Measurements from ENCODE around the gene PRKAA2. TPM values are rescaled to one million over a fixed set of nuclear protein-coding genes. Genes with fewer than 3 reads are reported as not detected.

PRKAA2 gene
- polyA plus RNA-seq, 3 donors, result not detected

GRCh38 chr1:56665384-56665783 is 20.3 kb downstream of the PRKAA2 start:
- no peaks in the 10 kb centered on the region for H3K4me1 Mint-ChIP-seq
- Histone ChIP-seq H3K9ac (ENCODE audit: insufficient read depth, low read length, poor library complexity, severe bottlenecking) (no peak overlapping the region), H3K36me3 (replicated peaks in 1 of 2; ENCODE audit: control insufficient read depth in 1 of 2, insufficient read depth in 2 of 2, low read length in 2 of 2) (no peaks in the 10 kb centered on the region), H3K4me2 (replicated peaks; ENCODE audit: extremely low read depth, low read length, poor library complexity, severe bottlenecking) (no peak overlapping the region), H3K4me1 (ENCODE audit: control insufficient read depth in 1 of 2, insufficient read depth in 2 of 2, low read length in 2 of 2) (no peaks in the 10 kb centered on the region), H2AFZ (ENCODE audit: insufficient read depth, low read depth, low read length, poor library complexity, severe bottlenecking) (no peak overlapping the region), H4K20me1 (ENCODE audit: insufficient read depth, low read length) (no peaks in the 10 kb centered on the region), H3K4me3 (replicated peaks in 1 of 3; ENCODE audit: low read depth in 2 of 3, low read length in 3 of 3) (no peak overlapping the region), H3K27me3 (ENCODE audit: control insufficient read depth in 2 of 2, insufficient read depth in 2 of 2, low read length in 2 of 2) (no peaks in the 10 kb centered on the region), H3K9me3 (replicated peaks in 1 of 2; ENCODE audit: control insufficient read depth in 1 of 2, insufficient read depth in 1 of 2, low read length in 2 of 2) (no peaks in the 10 kb centered on the region), H3K79me2 (ENCODE audit: insufficient read depth, low read length) (no peaks in the 10 kb centered on the region), H3K27ac (ENCODE audit: low read depth in 1 of 2, low read length in 2 of 2) (no peak overlapping the region)
- no peaks in the 10 kb centered on the region for H3K9me3 Mint-ChIP-seq
- WGBS (ENCODE audit: insufficient coverage), result no CpG with 5 or more reads among the region's 1 CpG
- intact Hi-C loops (cut with micrococcal nuclease), result no loop called here
- peaks cover 0 to 5% (median 1%) of the 10 kb centered on the region in 3 donors for H3K27me3 Mint-ChIP-seq (ENCODE audit: low read depth in 3 of 3)
- TF ChIP-seq CTCF (IDR thresholded peaks at IDR 0.05), result no peak
- H3K4me3 Mint-ChIP-seq, result no peak overlapping the region
- H3K36me3 Mint-ChIP-seq, result no peaks in the 10 kb centered on the region
- H3K27ac Mint-ChIP-seq, result no peak overlapping the region
- no peak for DNase-seq

GRCh38 chr1:56666112-56666608 is 21.0 kb downstream of the PRKAA2 start:
- Histone ChIP-seq H3K9me3 (replicated peaks in 1 of 2; ENCODE audit: control insufficient read depth in 1 of 2, insufficient read depth in 1 of 2, low read length in 2 of 2) (no peaks in the 10 kb centered on the region), H3K79me2 (ENCODE audit: insufficient read depth, low read length) (no peaks in the 10 kb centered on the region), H4K20me1 (ENCODE audit: insufficient read depth, low read length) (no peaks in the 10 kb centered on the region), H3K27me3 (ENCODE audit: control insufficient read depth in 2 of 2, insufficient read depth in 2 of 2, low read length in 2 of 2) (no peaks in the 10 kb centered on the region), H3K4me3 (replicated peaks in 1 of 3; ENCODE audit: low read depth in 2 of 3, low read length in 3 of 3) (no peak overlapping the region), H3K27ac (ENCODE audit: low read depth in 1 of 2, low read length in 2 of 2) (no peak overlapping the region), H3K36me3 (replicated peaks in 1 of 2; ENCODE audit: control insufficient read depth in 1 of 2, insufficient read depth in 2 of 2, low read length in 2 of 2) (no peaks in the 10 kb centered on the region), H3K9ac (ENCODE audit: insufficient read depth, low read length, poor library complexity, severe bottlenecking) (no peak overlapping the region), H3K4me2 (replicated peaks; ENCODE audit: extremely low read depth, low read length, poor library complexity, severe bottlenecking) (no peak overlapping the region), H2AFZ (ENCODE audit: insufficient read depth, low read depth, low read length, poor library complexity, severe bottlenecking) (no peak overlapping the region), H3K4me1 (ENCODE audit: control insufficient read depth in 1 of 2, insufficient read depth in 2 of 2, low read length in 2 of 2) (no peaks in the 10 kb centered on the region)
- Mint-ChIP-seq H3K9me3 (no peaks in the 10 kb centered on the region), H3K4me3 (no peak overlapping the region), H3K4me1 (no peaks in the 10 kb centered on the region), H3K27me3 (ENCODE audit: low read depth in 3 of 3) (peaks cover 0 to 5% (median 1%) of the 10 kb centered on the region in 3 donors), H3K27ac (no peak overlapping the region), H3K36me3 (no peaks in the 10 kb centered on the region)
- no peak for TF ChIP-seq CTCF (IDR thresholded peaks at IDR 0.05)
- intact Hi-C loops (cut with micrococcal nuclease), result no loop called here
- no peak for DNase-seq
- WGBS (ENCODE audit: insufficient coverage), result 83% methylated on average over 2 of the region's 3 CpGs
